K562 (cell line): ENCODE data around the gene PPP1R13L. TPM values are rescaled to one million over a fixed set of nuclear protein-coding genes. Genes with fewer than 3 reads are reported as not detected.

ENCODE experiments used
- ATAC-seq: fragments of 200-7000 bp; cut with Tn5 transposase; 3 replicates; pipeline ENCODE4 v1.9.1; 2020; ENCODE audit warnings: moderate library complexity
- BruUV-seq: library from RNA; stranded (reverse); fragments of 400-500 nt; replicated peaks from 2 replicates; lab custom pipeline; 2021; lab: Mats Ljungman, UMichigan
- CTCF ChIA-PET: fragments of 300-600 bp; formaldehyde crosslinking; extraction: SDS; loops from one replicate; lab custom pipeline; 2021; ENCODE audit warnings: low intra/inter-chr PET ratio; lab: Yijun Ruan, JAX
- POLR2A ChIA-PET: fragments of 300-600, 350-650 bp; sonication (Branson Sonifier 250); formaldehyde crosslinking; extraction: SDS; loops from one replicate; lab custom pipeline; 2021; ENCODE audit warnings: antibody characterized with exemption, inconsistent platforms; lab: Yijun Ruan, JAX
- DNase-seq, 4 experiments: peaks; one replicate each; pipeline versions ENCODE4 v3.0.0 to v3.0.0-alpha.2; 2011 to 2018; ENCODE audit warnings: low spot score in 3 of 4, mixed read lengths in 3 of 4; ENCODE audit errors: extremely low read depth in 1 of 4
- FAIRE-seq: peaks from 2 replicates; lab custom pipeline; 2011; peaks lifted over from hg19 to GRCh38; lab: Jason Lieb, UNC
- H2AFZ ChIP-seq: 2 replicates; pipeline ENCODE4 v1.6.0; 2011; ENCODE audit warnings: low read depth, low read length, control low read depth, inconsistent platforms
- H3K27ac ChIP-seq: fragments of 200-600 bp; 3 replicates; pipeline ENCODE4 v1.8.0; 2011; ENCODE audit warnings: low read depth, mild to moderate bottlenecking, control low read depth, inconsistent platforms, low read length, moderate library complexity, mixed read lengths; ENCODE audit errors: extremely low read depth
- H3K27me3 ChIP-seq, 2 experiments: fragments of 300-600 bp in 1 of 2; 2 replicates in 1 of 2; 3 replicates in 1 of 2; pipeline versions ENCODE4 v1.6.0 to v1.8.0; 2011; ENCODE audit warnings: inconsistent platforms in 2 of 2, low read length in 2 of 2, mild to moderate bottlenecking in 1 of 2, mixed read lengths in 1 of 2, moderate library complexity in 1 of 2; ENCODE audit not compliant: control insufficient read depth in 2 of 2, insufficient read depth in 2 of 2
- H3K36me3 ChIP-seq: fragments of 300-600 bp; 3 replicates; pipeline ENCODE4 v1.8.0; 2011; ENCODE audit warnings: mild to moderate bottlenecking, low read length, inconsistent platforms; ENCODE audit not compliant: control insufficient read depth, insufficient read depth
- H3K4me1 ChIP-seq, 2 experiments: fragments of 200-600 bp in 1 of 2; replicated peaks in 1 of 2; 2 replicates in 1 of 2; 3 replicates in 1 of 2; pipeline versions ENCODE4 v1.5.1 to v1.8.0; 2011; ENCODE audit warnings: inconsistent platforms in 2 of 2, low read length in 2 of 2, mild to moderate bottlenecking in 1 of 2, mixed read lengths in 1 of 2, moderate library complexity in 1 of 2; ENCODE audit not compliant: control insufficient read depth in 2 of 2, insufficient read depth in 2 of 2
- H3K4me2 ChIP-seq: 2 replicates; pipeline ENCODE4 v1.6.1; 2011; ENCODE audit warnings: low read length, control low read depth, inconsistent platforms, mixed read lengths; ENCODE audit not compliant: insufficient read depth
- H3K4me3 ChIP-seq: fragments of 200-600 bp; sonication (generic), shearing (Covaris generic); 2 replicates; pipeline ENCODE4 v1.5.1; 2016; ENCODE audit warnings: control low read depth, inconsistent platforms
- H3K79me2 ChIP-seq: fragments of 200-600 bp; 3 replicates; pipeline ENCODE4 v1.8.0; 2011; ENCODE audit warnings: low read length, inconsistent platforms; ENCODE audit not compliant: control insufficient read depth, insufficient read depth
- H3K9ac ChIP-seq, 2 experiments: 2 replicates each; pipeline versions ENCODE4 v1.6.0 to v1.6.1; 2011; ENCODE audit warnings: low read depth in 2 of 2, low read length in 2 of 2, control low read depth in 1 of 2, inconsistent platforms in 1 of 2, mild to moderate bottlenecking in 1 of 2, mixed read lengths in 1 of 2; ENCODE audit not compliant: insufficient read depth in 1 of 2
- H3K9me1 ChIP-seq: one replicate; pipeline ENCODE4 v1.6.0; 2011; ENCODE audit warnings: inconsistent platforms, mild to moderate bottlenecking, low read length, moderate library complexity; ENCODE audit not compliant: control insufficient read depth, insufficient read depth
- H3K9me3 ChIP-seq: replicated peaks from 2 replicates; pipeline ENCODE4 v1.5.1; 2011; ENCODE audit warnings: low read depth, low read length, inconsistent platforms; ENCODE audit not compliant: control insufficient read depth, insufficient read depth
- H4K20me1 ChIP-seq: replicated peaks from 2 replicates; pipeline ENCODE4 v1.6.1; 2011; ENCODE audit warnings: low read length, inconsistent platforms, mixed read lengths; ENCODE audit not compliant: control insufficient read depth, insufficient read depth
- CBFA2T2 ChIP-seq: fragments of 450-650 bp; conservative IDR thresholded peaks from 2 replicates; pipeline ENCODE4 v1.6.1; 2017; ENCODE audit warnings: mild to moderate bottlenecking
- CBX8 ChIP-seq: fragments of 200-600 bp; sonication (generic); IDR thresholded peaks from 2 replicates; pipeline ENCODE4 v1.6.1; 2012; ENCODE audit warnings: borderline replicate concordance, mixed run types, low read depth, mild to moderate bottlenecking, moderate library complexity, mixed read lengths, low read length, control low read depth, inconsistent platforms; ENCODE audit not compliant: poor library complexity, severe bottlenecking; ENCODE audit errors: extremely low read depth
- CTCFL ChIP-seq: IDR thresholded peaks from 2 replicates; pipeline ENCODE4 v1.6.1; 2011; ENCODE audit warnings: borderline replicate concordance, low read depth, mild to moderate bottlenecking, moderate library complexity, low read length; ENCODE audit not compliant: insufficient read depth, poor library complexity, severe bottlenecking
- NFIC ChIP-seq: fragments of 450-650 bp; IDR thresholded peaks from 2 replicates; pipeline ENCODE4 v1.6.1; 2017; ENCODE audit warnings: mild to moderate bottlenecking, inconsistent platforms
- RAD51 ChIP-seq: fragments of 450-650 bp; IDR thresholded peaks from 2 replicates; pipeline ENCODE4 v1.7.1; 2016; ENCODE audit warnings: low read depth, mild to moderate bottlenecking, borderline replicate concordance
- RBFOX2 ChIP-seq: fragments of 200-400 bp; formaldehyde crosslinking; IDR thresholded peaks from 2 replicates; pipeline ENCODE4 v1.6.1; 2017; ENCODE audit warnings: low read depth, mild to moderate bottlenecking, low read length, moderate library complexity
- RBM25 ChIP-seq: fragments of 200-400 bp; formaldehyde crosslinking; IDR thresholded peaks from 2 replicates; pipeline ENCODE4 v1.6.1; 2018; ENCODE audit warnings: low read length, low read depth, moderate library complexity; ENCODE audit not compliant: severe bottlenecking
- RUNX1 ChIP-seq: sonication (generic); IDR thresholded peaks from 2 replicates; pipeline ENCODE4 v1.6.1; 2016; ENCODE audit warnings: antibody characterized with exemption, low read depth
- SIRT6 ChIP-seq: IDR thresholded peaks from one replicate; pipeline ENCODE4 v1.6.1; 2012; ENCODE audit warnings: low read depth, mild to moderate bottlenecking, control low read depth, inconsistent platforms, low read length, moderate library complexity
- SP2 ChIP-seq: IDR thresholded peaks from 2 replicates; pipeline ENCODE4 v1.6.1; 2011; ENCODE audit warnings: mild to moderate bottlenecking, low read depth, low read length, moderate library complexity; ENCODE audit not compliant: poor library complexity, severe bottlenecking; ENCODE audit errors: extremely low read depth
- TAF7 ChIP-seq: fragments of 450-650 bp; IDR thresholded peaks from 2 replicates; pipeline ENCODE4 v1.6.1; 2016; ENCODE audit warnings: missing genetic modification characterization, missing compliant biosample characterization
- USF1 ChIP-seq: sonication (generic); formaldehyde crosslinking; IDR thresholded peaks from 2 replicates; pipeline ENCODE4 v1.9.0; 2022; ENCODE audit warnings: mild to moderate bottlenecking, missing genetic modification reagents
- USF2 ChIP-seq: sonication (generic); formaldehyde crosslinking; IDR thresholded peaks from 2 replicates; pipeline ENCODE4 v1.5.0; 2020; ENCODE audit warnings: missing genetic modification reagents
- ZFP30 ChIP-seq: fragments of 250-450 bp; sonication (Bioruptor Pico); IDR thresholded peaks from 2 replicates; pipeline ENCODE4 v1.8.0; 2022; ENCODE audit warnings: moderate library complexity, mild to moderate bottlenecking, inconsistent platforms, borderline replicate concordance
- ZNF121 ChIP-seq: sonication (generic); formaldehyde crosslinking; conservative IDR thresholded peaks from 2 replicates; pipeline ENCODE4 v1.8.0; 2022; ENCODE audit warnings: missing genetic modification reagents
- ZNF584 ChIP-seq: fragments of 200-800 bp; sonication (Bioruptor generic); IDR thresholded peaks from 2 replicates; pipeline ENCODE4 v1.6.1; 2016; ENCODE audit warnings: low read depth, mild to moderate bottlenecking, missing genetic modification characterization, missing compliant biosample characterization
- ZNF586 ChIP-seq: fragments of 450-650 bp; formaldehyde crosslinking; conservative IDR thresholded peaks from 2 replicates; pipeline ENCODE4 v1.4.0; 2020; ENCODE audit warnings: mild to moderate bottlenecking, moderate library complexity
- WGBS: fragments of 100-300 bp; shearing (Covaris generic); methylation state at CpG from one replicate; pipeline ENCODE4 v1.1.6; 2016; ENCODE audit warnings: low coverage, mixed read lengths; ENCODE audit not compliant: insufficient coverage; ENCODE audit errors: missing lambda C conversion rate; 5-methylcytosine and 5-hydroxymethylcytosine counted together
- in situ Hi-C: fragments of 300-500 bp; cut with MboI; formaldehyde crosslinking; loops from 4 replicates; pipeline ENCODE4 v1.15.0; 2018; ENCODE audit warnings: inconsistent platforms, mixed read lengths
- intact Hi-C: fragments of 100-400 bp; cut with micrococcal nuclease; formaldehyde crosslinking; loops from 2 replicates; pipeline ENCODE4 v1.14.2; 2022
- polyA plus RNA-seq, 8 experiments: library from polyadenylated mRNA; depleted of rRNA in 4 of 8; stranded (reverse) in 5 of 8; unstranded in 3 of 8; fragments of >200 nt; fragmentation: Nextera tagmentation in 2 of 8; fragmentation: Illumina TruSeq in 1 of 8; extraction: Ambion mirVana in 2 of 8; extraction: Trizol in 1 of 8; gene quantifications; 2 replicates each; pipeline versions ENCODE4 v1.2.1 to v1.2.3, GENCODE V29; 2011 to 2014; ENCODE audit warnings: inconsistent platforms in 1 of 8, missing spikeins in 1 of 8
- total RNA-seq, 7 experiments: library from RNA; depleted of rRNA in 6 of 7; stranded (reverse); fragments of >200 nt in 6 of 7; fragmentation: Illumina TruSeq in 2 of 7; extraction: Trizol in 2 of 7; gene quantifications; 2 replicates each; pipeline versions ENCODE4 v1.2.1 to v1.2.3, GENCODE V29; 2011 to 2021; ENCODE audit warnings: low replicate concordance in 1 of 7

Gene PPP1R13L
- total and polyA plus RNA-seq, 9 of the 15 experiments (the other 6 are each of a cell fraction or from before 2014, with no cell fraction given) = 0.32 to 6.7 (median 2.0) TPM

DNA sequence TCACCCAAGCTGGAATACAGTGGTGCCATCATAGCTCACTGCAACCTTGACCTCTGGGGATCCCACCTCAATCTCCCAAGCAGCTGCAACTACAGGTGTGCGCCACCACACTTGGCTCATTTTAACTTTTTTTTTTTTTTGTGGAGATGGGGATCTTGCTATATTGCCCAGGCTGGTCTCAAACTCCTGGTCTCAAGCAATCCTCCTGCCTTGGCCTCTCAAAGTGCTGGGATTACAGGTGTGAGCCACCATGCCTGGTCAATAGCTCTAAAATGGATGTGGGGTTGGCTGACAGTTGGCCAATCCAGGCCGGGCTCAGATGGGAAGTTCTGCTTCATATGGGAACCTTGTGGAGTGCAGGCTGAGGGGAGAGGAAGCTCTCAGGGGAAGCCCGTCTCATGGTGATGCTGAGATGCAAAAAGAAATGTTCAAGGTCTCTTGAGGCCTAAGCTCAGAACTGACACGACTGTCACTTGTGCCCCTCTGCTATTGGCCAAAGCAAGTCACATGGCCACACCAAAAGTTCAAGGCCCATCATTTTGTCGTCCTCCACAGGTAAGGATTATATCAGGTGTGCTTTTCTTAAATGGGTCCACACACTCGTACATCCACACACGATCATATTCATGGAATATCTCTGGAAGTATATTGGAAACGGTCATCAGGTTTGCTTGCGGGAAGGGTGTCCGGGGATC is 71.1 kb downstream of the PPP1R13L start:
- no peaks in the 10 kb centered on the region for H3K79me2 ChIP-seq
- CTCF ChIA-PET = no interaction called here
- BruUV-seq = no TSS peak

More for the DNA sequence above, 71.1 kb downstream of the PPP1R13L start:
- Histone ChIP-seq H4K20me1 (no peaks in the 10 kb centered on the region), H3K36me3 (no peaks in the 10 kb centered on the region), H3K9ac (no peak overlapping the region), H3K27ac (no peak overlapping the region), H3K4me3 (no peak overlapping the region), H3K9me3 (no peaks in the 10 kb centered on the region), H3K4me1 (peaks cover 0 to 6% of the 10 kb centered on the region in 2 experiments; a peak in 2 of 5 replicates), H3K4me2 (no peak overlapping the region), H3K9me1 (no peaks in the 10 kb centered on the region), H3K27me3 (no peaks in the 10 kb centered on the region), H2AFZ (peak overlapping the region; percentile 29; the same call in 1 of the 2 replicates)
- DNase-seq = no peak
- no peak for ATAC-seq
- POLR2A ChIA-PET = interaction anchor here (0.8 to 1.6 kb wide), 3 partner anchors 10 to 43 kb away, joined by 3 to 4 read pairs (median 3); no protein-coding TSS in a partner anchor
- no peak for FAIRE-seq
- intact Hi-C loops = loop anchor here (10.0 kb wide), 1 partner anchor 319 kb away; no protein-coding TSS in a partner anchor
- 52% methylated on average over 10 of the region's 10 CpGs for WGBS
- in situ Hi-C loops = no loop called here
- TF ChIP-seq SP2 (no peak), ZNF586 (CRISPR knock-in tag) (no peak), ZFP30 (CRISPR knock-in tag) (no peak), ZNF121 (CRISPR knock-in tag) (peak; percentile 87), NFIC (no peak), USF1 (peak; percentile 91), CTCFL (no peak), USF2 (CRISPR knock-in tag) (peak; percentile 84), RBFOX2 (no peak), CBFA2T2 (0 out of 2 replicates have a peak, but pooled peaks have one; percentile 9), SIRT6 (no peak), TAF7 (tag) (no peak), RUNX1 (no peak), RBM25 (peak; percentile 31), ZNF584 (CRISPR knock-in tag) (no peak), CBX8 (no peak), RAD51 (peak; percentile 71; the same call in 1 of the 2 replicates)
